ENCODE measurements around the gene EXD2. TPM values are rescaled to one million over a fixed set of nuclear protein-coding genes. Genes with fewer than 3 reads are reported as not detected.

EXD2 gene
- total and polyA plus RNA-seq, 10 donors: 3.7 to 18.5 (median 12.5) TPM

GRCh38 chr14:69226736-69227135, 35.4 kb downstream of the EXD2 start:
- Histone ChIP-seq H3K27me3 (replicated peaks in 1 of 7) (no peaks in the 10 kb centered on the region), H3K27ac (no peak overlapping the region), H3K9me3 (no peaks in the 10 kb centered on the region), H3K36me3 (peaks cover 0 to 59% (median 11%) of the 10 kb centered on the region in 6 donors), H3K4me3 (no peak overlapping the region), H3K4me1 (no peaks in the 10 kb centered on the region)
- intact Hi-C loops (cut with DNase I; ENCODE audit: low total_unique reads): no loop called here
- DNase-seq: no peak
- TF ChIP-seq CTCF (IDR thresholded peaks at IDR 0.05 in 8 of 11, conservative IDR thresholded peaks at IDR 0.05 in 3 of 11): no peak
- no peak for TF ChIP-seq POLR2AphosphoS5 (IDR thresholded peaks at IDR 0.05)
- no peak for TF ChIP-seq POLR2A (IDR thresholded peaks at IDR 0.05)
- WGBS, 5 donors: 92 to 100% (median 97%) methylated on average over 2 of the region's 2 CpGs

DNA sequence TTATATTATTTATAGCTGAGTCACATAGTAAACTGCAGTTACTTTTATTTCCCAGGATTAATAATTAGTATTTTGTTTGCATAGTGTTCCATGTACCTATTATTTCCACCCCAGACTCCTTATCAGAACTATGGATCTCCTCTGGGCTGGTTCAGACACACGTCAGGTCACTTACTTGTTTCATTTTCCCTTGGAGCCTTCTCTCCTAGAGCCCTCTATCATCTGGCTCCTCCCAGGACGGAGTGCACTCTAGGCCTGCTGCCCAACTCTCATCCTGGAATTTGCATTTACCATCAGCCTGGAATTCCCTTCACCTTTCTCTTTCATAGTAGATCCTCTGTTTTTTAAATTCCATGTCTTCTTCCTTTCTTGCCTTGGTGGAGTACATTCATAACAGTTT, 40.2 kb downstream of the EXD2 start:
- no peak overlapping the region for H3K4me3 ChIP-seq
- H3K4me1 ChIP-seq: no peaks in the 10 kb centered on the region
- H3K9me3 ChIP-seq: no peaks in the 10 kb centered on the region
- TF ChIP-seq CTCF (IDR thresholded peaks at IDR 0.05 in 8 of 11, conservative IDR thresholded peaks at IDR 0.05 in 3 of 11) (no peak), POLR2AphosphoS5 (IDR thresholded peaks at IDR 0.05) (no peak), POLR2A (IDR thresholded peaks at IDR 0.05) (no peak)
- H3K27ac ChIP-seq: no peak overlapping the region
- no peaks in the 10 kb centered on the region for H3K27me3 ChIP-seq (replicated peaks in 1 of 7)
- H3K36me3 ChIP-seq: peaks cover 0 to 78% (median 31%) of the 10 kb centered on the region in 6 donors
- intact Hi-C loops (cut with DNase I; ENCODE audit: low total_unique reads): no loop called here
- no peak for DNase-seq
- 85 to 91% (median 85%) methylated on average over 2 of the region's 2 CpGs for WGBS, 5 donors

DNA sequence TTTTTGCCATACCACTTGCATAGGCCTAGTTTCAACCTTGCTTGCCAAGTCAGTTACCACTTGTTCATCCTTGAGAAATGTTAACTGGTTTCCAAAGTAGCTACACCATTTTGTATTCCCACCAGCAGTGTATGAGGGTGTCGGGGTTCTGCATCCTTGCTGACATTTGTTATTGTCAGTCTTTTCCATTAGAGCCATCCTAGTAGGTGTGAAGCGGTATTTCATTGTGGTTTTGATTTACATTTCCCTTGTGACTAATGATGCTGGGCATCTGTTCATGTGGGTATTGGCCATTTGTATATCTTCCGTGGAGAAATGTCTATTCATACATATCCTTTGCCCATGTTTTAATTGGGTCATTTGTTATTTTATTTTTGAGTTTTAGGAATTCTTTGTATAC, 41.1 kb downstream of the EXD2 start:
- TF ChIP-seq POLR2AphosphoS5 (IDR thresholded peaks at IDR 0.05) (no peak), POLR2A (IDR thresholded peaks at IDR 0.05) (no peak)
- H3K27ac ChIP-seq: no peak overlapping the region
- intact Hi-C loops (cut with DNase I; ENCODE audit: low total_unique reads): no loop called here
- H3K4me1 ChIP-seq: no peaks in the 10 kb centered on the region
- H3K9me3 ChIP-seq: no peaks in the 10 kb centered on the region
- no peaks in the 10 kb centered on the region for H3K27me3 ChIP-seq (replicated peaks in 1 of 7)
- WGBS, 5 donors: 91 to 97% (median 93%) methylated on average over 3 of the region's 3 CpGs
- peaks cover 0 to 87% (median 39%) of the 10 kb centered on the region in 6 donors for H3K36me3 ChIP-seq
- no peak for DNase-seq
- H3K4me3 ChIP-seq: no peak overlapping the region

DNA sequence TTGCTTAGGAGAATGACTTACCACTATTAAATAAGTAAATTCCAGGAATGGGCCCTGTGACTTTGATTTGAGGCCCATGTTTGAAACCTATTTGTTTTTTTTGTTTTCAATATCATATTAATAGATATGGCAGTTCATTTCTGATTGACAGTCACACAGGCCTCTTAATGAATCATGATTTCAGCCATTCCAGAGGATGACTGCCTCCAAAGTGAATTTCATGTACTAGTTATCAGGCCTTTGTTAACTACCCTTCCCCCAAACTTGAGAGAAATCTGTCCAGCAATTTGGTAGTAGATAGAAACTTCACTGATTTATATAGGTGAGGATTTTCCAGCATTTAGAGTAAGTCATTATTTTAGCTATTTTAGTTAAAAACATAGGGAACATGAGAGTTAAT, 42.8 kb downstream of the EXD2 start:
- Histone ChIP-seq H3K36me3 (peaks cover 0 to 96% (median 52%) of the 10 kb centered on the region in 6 donors), H3K9me3 (no peaks in the 10 kb centered on the region), H3K4me3 (no peak overlapping the region), H3K27me3 (replicated peaks in 1 of 7) (no peaks in the 10 kb centered on the region), H3K4me1 (no peaks in the 10 kb centered on the region), H3K27ac (no peak overlapping the region)
- no peak for TF ChIP-seq POLR2A (IDR thresholded peaks at IDR 0.05)
- no peak for TF ChIP-seq CTCF (IDR thresholded peaks at IDR 0.05 in 8 of 11, conservative IDR thresholded peaks at IDR 0.05 in 3 of 11)
- TF ChIP-seq POLR2AphosphoS5 (IDR thresholded peaks at IDR 0.05): no peak
- intact Hi-C loops (cut with DNase I; ENCODE audit: low total_unique reads): no loop called here
- DNase-seq: no peak

DNA sequence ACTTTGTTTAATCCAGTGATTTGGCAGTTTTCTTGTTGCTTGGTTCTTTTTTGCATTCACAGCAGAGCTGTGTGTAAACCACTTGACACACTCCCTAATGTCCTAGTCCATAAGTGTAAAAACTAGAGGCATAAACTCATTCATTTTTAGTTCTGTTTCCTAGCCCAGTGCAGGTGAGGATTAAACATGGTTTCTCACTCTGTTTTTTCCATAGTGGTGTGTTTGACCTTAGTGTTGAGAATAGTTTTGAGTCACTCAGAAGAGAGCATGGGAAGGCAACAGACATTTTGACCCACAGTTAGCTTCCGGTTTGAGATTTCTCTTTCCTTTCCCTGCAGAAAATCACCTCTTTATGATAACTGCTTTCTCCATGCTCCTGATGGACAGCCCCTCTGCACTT, 44.4 kb downstream of the EXD2 start:
- H3K27ac ChIP-seq: no peak overlapping the region
- TF ChIP-seq POLR2A (IDR thresholded peaks at IDR 0.05): no peak
- no peak for TF ChIP-seq POLR2AphosphoS5 (IDR thresholded peaks at IDR 0.05)
- TF ChIP-seq CTCF (IDR thresholded peaks at IDR 0.05 in 8 of 11, conservative IDR thresholded peaks at IDR 0.05 in 3 of 11): no peak
- H3K4me3 ChIP-seq: no peak overlapping the region
- 92 to 100% (median 95%) methylated on average over 1 of the region's 1 CpG for WGBS, 5 donors
- H3K9me3 ChIP-seq: no peaks in the 10 kb centered on the region
- no peaks in the 10 kb centered on the region for H3K4me1 ChIP-seq
- H3K36me3 ChIP-seq: peaks cover 0 to 96% (median 54%) of the 10 kb centered on the region in 6 donors
- intact Hi-C loops (cut with DNase I; ENCODE audit: low total_unique reads): no loop called here
- H3K27me3 ChIP-seq (replicated peaks in 1 of 7): no peaks in the 10 kb centered on the region
- no peak for DNase-seq
